Fibroblast of skin of abdomen (primary cell): ENCODE data around the gene LRRC30.

Source experiments
- DNase-seq: peaks from one replicate; pipeline ENCODE4 v3.0.0-alpha.2; 2013

Gene LRRC30

DNA sequence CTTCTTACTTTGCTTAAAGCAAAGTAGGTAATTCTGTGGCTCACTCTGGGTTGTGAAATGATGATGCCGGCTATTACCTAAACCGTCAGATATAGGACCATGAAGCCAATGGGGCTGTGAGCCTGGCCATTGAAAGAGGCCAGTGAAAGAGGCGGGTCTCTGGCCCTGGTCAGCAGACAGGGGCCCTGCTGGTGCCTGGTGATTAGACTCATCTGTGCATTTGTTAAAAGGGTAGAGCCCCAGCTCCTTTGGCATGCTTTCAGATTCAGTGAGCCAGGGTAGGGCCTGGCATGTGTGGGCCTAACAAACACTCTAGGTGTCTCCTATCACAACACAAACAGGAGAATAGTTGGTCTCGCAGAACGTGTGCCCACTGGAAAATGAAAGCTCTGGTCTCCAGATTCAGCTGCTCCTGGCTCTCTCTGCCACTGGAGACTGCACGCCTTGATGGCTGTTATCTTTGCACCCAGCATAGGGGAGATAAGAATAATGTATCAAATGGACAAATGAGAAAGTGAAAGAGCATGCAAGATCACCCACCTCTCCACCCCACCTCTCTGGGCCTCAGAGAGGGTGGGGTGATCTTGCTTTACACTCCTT, 6.9 kb downstream of the LRRC30 start:
- DNase-seq, result no peak

DNA sequence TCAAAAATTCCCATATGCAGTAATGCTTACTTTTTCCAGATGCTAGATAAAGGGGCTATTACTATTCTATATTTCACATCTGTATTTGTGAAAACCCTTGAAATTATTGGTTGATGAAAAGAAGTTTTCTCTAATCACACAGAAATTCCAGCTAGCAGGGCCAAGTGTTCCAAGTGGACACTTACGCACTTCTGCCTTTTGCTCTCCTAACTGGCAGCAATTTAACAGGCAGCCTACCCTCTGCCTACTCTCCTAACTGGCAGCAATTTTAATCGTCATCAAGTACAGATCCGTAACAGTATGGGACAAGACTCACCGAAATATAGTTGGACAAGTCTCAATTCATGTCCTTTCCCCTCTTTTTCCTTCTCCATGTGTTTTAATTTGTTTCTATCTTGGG, 12.0 kb downstream of the LRRC30 start:
- no peak for DNase-seq

DNA sequence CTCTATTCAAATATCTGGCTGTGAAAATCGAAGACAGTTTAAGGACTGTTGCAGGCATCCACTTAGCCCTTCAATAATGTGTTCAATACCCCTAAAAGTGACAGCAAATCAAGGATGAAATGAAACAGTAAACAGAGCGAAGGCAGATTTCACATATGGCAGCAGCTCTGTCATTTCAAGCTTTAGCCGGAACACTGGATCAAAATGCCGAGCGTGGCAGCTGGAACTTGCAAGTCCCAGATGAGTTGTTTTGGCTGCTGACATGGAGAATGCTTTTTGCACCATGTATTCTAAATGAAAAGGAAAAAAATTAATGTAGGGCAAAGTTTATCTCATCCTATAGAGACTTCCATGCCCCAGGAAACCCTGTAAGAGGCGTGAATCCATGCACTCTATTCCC, 18.0 kb downstream of the LRRC30 start:
- DNase-seq, result no peak

DNA sequence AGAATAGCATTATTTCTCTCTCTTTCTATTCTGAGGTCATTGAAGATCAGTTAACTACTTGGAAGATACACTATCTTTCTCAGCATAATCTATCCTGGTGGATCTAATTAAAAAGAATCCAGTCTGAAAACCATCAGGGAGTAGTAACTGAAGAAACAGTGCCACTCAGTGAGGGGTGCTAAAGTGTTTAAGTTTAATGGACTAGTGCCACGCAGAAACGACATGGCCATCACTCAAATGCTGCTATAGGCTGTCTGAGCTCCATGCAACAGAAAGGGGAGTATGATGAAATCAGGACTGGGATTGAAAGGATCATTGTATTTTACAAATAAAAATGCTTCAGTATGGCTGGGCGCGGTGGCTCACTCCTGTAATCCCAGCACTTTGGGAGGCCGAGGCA, 23.3 kb downstream of the LRRC30 start:
- DNase-seq, result no peak

DNA sequence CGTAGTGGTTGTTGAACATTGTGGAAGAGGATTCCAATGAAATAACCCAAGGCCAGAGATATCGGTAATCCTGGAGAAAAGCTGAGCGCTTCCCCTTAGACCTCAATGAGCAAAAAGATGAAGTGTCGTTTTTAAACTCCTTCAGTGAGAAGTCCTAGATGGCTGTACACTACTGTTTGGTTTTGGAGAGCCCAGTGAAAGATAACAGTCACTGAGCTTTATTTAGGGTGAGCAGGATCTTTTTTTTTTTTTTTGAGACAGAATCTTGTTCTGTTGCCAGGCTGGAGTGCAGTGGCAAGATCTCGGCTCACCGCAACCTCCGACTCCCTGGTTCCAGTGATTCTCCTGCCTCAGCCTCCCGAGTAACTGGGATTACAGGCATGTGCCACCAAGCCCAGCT, 24.2 kb downstream of the LRRC30 start:
- no peak for DNase-seq

DNA sequence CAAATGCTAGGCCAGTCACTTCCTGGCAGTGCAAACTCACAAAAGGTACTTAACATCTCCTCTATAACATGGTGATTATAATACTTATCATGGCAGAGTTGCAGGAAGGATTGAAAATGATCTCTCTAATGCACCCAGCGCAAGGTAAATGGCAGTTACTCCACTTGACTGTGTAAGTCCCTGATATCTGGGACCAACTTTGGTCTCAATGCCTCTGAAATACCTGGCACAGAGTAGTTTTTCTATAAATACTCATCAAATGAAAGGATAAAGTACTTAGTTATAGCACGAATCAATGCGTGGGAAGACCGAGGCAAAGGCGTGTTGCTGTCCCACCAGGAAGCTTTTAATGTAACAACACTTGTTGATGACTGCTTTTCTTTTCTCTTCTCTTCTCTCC, 24.8 kb downstream of the LRRC30 start:
- DNase-seq, result no peak

DNA sequence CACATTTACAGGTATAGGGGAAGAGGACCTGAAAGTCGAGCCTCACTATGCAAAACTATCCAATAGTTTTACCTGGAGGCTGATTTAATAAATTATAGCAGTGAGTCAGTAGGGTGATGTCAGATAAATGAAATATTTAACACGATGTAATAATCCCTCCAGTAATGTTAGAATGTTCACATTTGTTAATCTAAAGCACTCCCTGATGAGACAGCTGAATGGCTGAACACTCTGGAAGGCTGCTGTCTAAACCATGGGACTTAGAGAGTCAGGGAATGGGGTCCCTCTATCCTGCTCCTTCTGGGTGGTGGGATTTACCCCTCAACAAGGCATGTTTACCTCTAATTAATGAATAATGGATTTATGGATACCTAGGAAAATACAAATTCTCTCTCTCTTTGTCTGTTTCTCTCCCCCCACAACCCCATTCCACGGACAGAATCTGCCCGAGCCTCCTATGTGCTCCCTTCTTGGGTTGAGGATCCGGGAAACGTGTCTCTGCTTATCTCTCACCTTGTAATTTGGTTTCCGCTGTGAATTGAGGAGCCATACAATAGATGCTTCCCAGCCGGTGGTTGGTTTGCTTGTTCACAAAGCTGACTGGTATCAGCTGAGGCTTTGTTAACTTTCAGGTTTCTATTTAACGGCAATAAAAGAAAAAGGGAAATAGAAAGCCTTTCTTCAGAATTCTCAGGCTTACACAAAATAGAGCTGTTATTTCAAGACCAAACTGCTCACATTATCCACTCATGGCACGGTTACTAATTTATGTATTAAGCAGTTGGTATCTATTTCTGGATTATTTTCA, 25.9 kb downstream of the LRRC30 start:
- DNase-seq, result no peak

DNA sequence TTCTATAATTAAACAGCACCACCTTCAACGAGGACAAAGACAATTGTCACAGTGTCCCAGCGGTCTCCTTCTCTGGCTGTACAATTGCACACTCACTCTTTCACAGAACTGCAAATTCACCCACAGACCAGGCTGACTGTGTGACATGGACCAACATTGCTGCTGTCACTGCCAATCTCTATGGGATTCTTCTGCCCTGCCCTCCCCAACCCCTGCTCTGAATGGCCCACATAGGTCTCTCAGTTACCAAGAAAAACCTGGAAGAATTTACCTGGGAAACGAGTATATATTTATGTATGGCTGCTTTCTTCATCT, 26.5 kb downstream of the LRRC30 start:
- no peak for DNase-seq

DNA sequence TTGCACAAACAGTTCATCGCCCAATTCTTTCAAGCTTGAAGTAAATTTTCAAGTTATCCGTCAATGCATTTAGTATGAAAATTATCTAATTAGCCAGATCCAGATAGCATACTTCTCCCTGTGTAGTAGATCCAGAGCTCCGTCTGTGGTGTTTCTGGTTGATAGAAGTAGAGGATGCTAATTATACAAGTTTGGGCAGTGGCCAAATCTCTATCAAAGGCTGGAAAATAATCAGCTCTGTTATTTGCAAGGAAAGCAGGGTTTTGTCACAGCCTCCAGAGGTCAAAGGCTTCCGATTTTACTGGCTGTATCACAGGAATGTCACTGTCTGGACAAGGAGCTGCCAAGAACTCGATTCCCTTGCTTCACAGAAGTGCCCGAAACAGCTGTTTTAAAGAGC, 28.6 kb downstream of the LRRC30 start:
- DNase-seq, result no peak

DNA sequence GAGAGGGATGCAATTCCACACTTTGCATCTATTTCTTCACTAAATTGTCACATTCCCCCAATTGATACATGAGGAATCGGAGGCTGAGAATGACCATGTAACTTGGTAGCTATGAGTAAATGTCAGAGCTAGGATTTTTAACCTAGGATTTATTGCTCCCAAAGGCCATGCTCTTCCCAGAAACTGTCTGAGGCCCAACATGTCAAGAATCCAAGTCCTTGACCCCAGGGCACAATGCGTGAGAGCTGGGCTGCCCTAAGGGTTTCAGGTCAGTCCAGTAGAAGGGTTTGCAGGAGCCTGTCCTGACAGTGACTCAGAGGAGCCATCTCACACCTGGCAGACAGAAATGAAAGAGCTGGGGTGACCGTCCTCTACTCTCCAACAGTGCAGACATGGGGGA, 30.3 kb downstream of the LRRC30 start:
- no peak for DNase-seq

DNA sequence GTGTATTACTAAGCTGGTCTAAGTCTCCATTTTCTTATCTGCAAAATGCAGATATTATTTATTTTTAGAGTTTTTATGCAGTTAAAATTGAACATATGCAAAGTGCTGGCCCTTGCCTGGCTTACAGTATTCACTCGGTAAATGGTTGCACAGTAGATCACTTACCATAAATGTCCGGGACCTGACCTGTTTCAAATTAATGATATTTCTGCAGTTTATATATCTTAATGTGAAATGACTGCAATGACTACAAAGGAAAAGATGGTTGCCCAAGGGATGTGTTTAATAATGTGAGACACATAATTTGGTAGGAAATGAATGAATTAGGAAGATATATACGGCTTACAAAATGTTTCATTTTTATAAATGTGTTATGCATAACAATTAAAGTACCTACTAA, 37.1 kb downstream of the LRRC30 start:
- DNase-seq, result no peak

DNA sequence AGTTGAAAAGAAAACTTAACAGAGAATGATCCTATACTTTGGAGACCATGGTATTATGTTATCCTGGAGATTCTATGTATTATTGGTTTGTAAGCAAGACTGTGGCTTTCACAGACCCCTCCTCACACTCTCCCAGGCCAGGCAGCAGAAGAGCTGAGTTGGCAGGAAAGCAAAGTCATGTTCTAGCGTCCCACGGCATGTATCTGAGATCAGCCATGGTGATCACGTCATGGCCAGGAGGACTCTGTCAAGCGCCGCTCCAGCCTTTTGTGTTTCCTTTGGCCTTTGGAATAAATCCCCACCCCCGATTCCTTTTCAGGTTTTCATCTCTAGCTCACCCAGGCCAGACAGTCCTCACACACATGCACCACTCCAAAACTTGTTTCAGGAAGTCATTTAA, 39.1 kb downstream of the LRRC30 start:
- DNase-seq, result no peak

DNA sequence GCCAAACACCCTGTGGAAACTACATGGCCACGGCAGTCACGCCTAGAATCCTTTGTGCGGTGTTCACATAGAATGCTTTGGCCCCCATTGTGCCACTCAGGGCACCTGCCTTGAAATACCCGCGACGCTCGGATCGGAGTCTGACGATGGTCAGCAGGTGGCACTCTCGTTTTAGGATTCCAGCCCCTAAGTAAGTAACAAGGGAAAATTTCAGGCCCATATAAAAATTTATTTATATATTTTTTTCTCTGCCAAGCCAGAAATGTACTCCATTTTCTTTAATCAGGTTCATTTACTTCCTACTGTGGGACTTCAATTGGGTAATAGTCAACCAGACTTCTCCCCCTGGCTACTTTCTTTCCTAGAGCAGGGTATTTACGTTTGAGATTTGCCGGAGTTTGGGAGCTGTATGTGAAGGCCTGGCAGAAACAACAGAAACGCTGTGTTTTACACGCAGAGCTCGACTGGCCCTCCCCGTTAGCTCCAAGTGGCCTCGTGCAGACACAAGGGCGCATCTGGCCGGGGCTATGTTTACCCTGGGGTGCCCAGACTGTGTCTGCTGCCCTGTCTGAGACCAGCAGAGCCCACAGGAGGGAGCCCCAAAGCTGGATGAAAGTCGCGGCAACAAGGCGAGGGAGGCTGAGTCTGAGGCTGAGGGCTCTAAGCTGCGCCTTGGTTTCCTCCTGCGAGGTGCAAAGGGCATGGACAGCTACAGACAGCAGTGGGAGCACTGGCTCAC, 41.6 kb downstream of the LRRC30 start:
- peak; percentile 61 for DNase-seq

DNA sequence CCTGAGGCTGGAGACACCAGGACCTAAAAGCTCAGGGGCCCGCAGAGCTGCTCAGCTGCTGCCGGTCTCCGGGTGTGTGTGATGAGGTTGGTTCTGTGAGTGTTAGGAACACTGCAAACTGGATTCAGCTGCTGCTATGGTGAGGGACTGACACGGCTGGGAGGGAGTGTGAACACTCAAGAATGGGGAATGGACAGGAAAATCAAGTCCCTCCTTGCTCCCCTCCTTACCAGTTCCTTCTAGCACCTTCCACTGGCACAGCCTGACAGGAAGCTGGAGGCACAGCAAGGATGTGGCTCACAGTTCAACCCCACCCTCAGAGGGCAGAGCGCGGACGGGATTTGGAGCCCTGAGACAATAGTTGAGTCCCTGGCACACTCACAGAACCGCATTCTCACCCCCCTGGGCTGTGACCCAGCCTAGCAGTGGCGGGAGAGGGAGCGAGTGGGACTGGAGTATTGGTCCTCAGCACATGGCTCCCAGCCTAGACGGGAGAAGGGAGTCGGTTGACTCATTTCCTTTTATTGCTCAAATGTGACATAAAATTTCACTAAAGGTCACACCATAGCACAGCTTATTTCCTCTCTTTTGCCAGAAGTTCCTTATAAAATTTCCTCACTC, 42.5 kb downstream of the LRRC30 start:
- DNase-seq, result peak; percentile 42

DNA sequence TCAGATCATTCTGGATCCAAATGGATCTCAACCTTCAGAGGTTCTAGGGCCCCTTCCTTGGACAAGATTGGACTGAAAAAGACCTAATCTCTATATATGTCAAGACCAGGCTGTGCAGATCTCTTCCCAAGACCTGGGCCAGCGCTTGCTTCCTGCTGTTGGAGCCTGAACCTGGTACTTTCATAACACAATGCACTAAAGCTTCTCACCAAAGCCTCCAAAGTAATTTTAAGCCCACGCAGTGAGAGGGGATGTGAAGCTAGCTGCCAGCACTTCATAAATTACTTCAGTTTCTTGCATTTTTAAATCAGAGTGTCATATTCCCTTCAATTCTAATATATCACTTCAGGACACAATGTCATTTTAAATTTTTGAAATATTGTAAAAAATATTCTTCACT, 50.7 kb downstream of the LRRC30 start:
- DNase-seq, result no peak
